Ascending aorta (tissue), 2 donors: ENCODE measurements around the gene RASA3. TPM values are rescaled to one million over a fixed set of nuclear protein-coding genes. Genes with fewer than 3 reads are reported as not detected.

Experiments
- DNase-seq, 2 donors: peaks; one replicate each; pipeline ENCODE4 v3.0.0-alpha.2; 2019; ENCODE audit warnings: low spot score in 2 of 2
- H3K27ac ChIP-seq, 2 donors: fragments of 200-600 bp; sonication (generic); one replicate each; pipeline ENCODE4 v1.5.1; 2016 to 2017; ENCODE audit warnings: mild to moderate bottlenecking in 1 of 2
- H3K27me3 ChIP-seq: fragments of 200-600 bp; sonication (generic); one replicate; pipeline ENCODE4 v1.5.1; 2017
- H3K36me3 ChIP-seq, 2 donors: fragments of 200-600 bp; sonication (generic); one replicate each; pipeline ENCODE4 v1.5.1; 2016
- H3K4me1 ChIP-seq, 2 donors: fragments of 200-600 bp; sonication (generic); one replicate each; pipeline ENCODE4 v1.5.1; 2016 to 2017; ENCODE audit warnings: mild to moderate bottlenecking in 1 of 2
- H3K4me3 ChIP-seq, 2 donors: fragments of 200-600 bp; sonication (generic); one replicate each; pipeline ENCODE4 v1.5.1; 2016 to 2017; ENCODE audit warnings: mild to moderate bottlenecking in 1 of 2
- H3K9me3 ChIP-seq, 2 donors: fragments of 200-600 bp; sonication (generic); one replicate each; pipeline ENCODE4 v1.5.1; 2016
- CTCF ChIP-seq, 3 experiments: fragments of 200-600 bp in 2 of 3; fragments of 450-650 bp in 1 of 3; sonication (generic) in 2 of 3; IDR thresholded peaks; one replicate each; pipeline ENCODE4 v1.5.1; 2016 to 2019; ENCODE audit warnings: antibody characterized with exemption in 3 of 3, mild to moderate bottlenecking in 1 of 3, moderate library complexity in 1 of 3
- intact Hi-C: fragments of 100-400 bp; cut with DNase I; formaldehyde crosslinking; loops from one replicate; pipeline ENCODE4 v1.15.1; 2023
- total RNA-seq: library from RNA; depleted of rRNA; stranded (reverse); fragments of >200 nt; gene quantifications from one replicate; pipeline ENCODE4 v1.1.0, GENCODE V29; 2016

RASA3 gene
- total RNA-seq, 1 donor from 2014 or later = 30.7 TPM

DNA sequence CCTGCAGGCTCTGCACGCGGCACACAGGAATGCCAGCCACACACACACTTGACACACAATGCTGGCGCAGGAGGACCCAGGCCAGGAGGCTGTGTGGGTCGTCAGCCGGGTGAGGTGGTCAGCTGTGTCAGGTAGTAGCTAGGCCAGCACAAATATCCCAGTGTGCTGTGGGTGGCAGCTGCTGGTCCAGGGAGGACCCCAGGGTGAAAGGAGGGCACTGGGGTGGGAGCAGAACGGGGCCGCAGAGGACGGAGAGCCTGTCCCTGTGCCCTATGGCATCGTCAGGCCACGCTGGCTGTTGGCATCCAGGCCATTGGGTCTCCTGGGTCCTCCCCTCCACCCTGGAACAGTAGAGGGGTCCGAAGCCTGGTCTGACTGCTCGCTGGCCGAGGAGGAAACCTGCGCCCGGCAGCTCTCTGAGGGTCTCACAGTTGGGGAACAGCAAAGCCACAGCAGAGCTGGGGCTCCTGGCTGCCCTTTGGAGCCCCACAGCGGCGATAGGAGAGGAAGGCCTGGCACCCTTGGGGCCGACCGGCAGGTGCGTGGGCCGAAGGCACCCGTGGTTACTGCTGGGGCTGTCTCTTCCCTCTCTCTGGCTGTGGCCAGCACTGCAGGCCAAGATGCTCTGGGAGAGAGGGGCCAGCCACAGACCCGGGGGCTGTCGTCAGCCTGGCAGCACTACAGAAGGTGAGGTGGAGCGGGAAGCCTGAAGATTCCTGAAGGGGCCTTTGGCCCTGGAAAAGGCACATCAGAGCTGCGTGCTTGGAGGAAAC, 185.8 kb downstream of the RASA3 start:
- Histone ChIP-seq H3K4me3 (no peak overlapping the region), H3K27ac (no peak overlapping the region), H3K9me3 (no peaks in the 10 kb centered on the region), H3K4me1 (peaks cover 3 to 8% of the 10 kb centered on the region in 2 donors), H3K27me3 (no peaks in the 10 kb centered on the region), H3K36me3 (no peaks in the 10 kb centered on the region)
- TF ChIP-seq CTCF (IDR thresholded peaks at IDR 0.05) = no peak
- intact Hi-C loops = loop anchor here (1.0 kb wide), 1 partner anchor 129 kb away; no protein-coding TSS in a partner anchor
- no peak for DNase-seq

GRCh38 chr13:113945857-113946408, 186.5 kb downstream of the RASA3 start:
- no peaks in the 10 kb centered on the region for H3K9me3 ChIP-seq
- no peak for DNase-seq
- H3K36me3 ChIP-seq = no peaks in the 10 kb centered on the region
- no peak for TF ChIP-seq CTCF (IDR thresholded peaks at IDR 0.05)
- H3K27ac ChIP-seq = no peak overlapping the region
- H3K27me3 ChIP-seq = no peaks in the 10 kb centered on the region
- no peak overlapping the region for H3K4me3 ChIP-seq
- intact Hi-C loops = no loop called here
- H3K4me1 ChIP-seq = peaks cover 3 to 8% of the 10 kb centered on the region in 2 donors

- TF ChIP-seq CTCF (IDR thresholded peaks at IDR 0.05) = no peak
- Histone ChIP-seq H3K9me3 (no peaks in the 10 kb centered on the region), H3K4me3 (no peak overlapping the region), H3K4me1 (peaks cover 3 to 6% of the 10 kb centered on the region in 2 donors), H3K36me3 (no peaks in the 10 kb centered on the region), H3K27ac (no peak overlapping the region), H3K27me3 (no peaks in the 10 kb centered on the region)
- no peak for DNase-seq
- intact Hi-C loops = no loop called here
Observed at GRCh38 chr13:113943821-113944565, 188.4 kb downstream of the RASA3 start.

- Histone ChIP-seq H3K27ac (no peak overlapping the region), H3K4me1 (peaks cover 3 to 6% of the 10 kb centered on the region in 2 donors), H3K27me3 (no peaks in the 10 kb centered on the region), H3K9me3 (no peaks in the 10 kb centered on the region), H3K36me3 (no peaks in the 10 kb centered on the region), H3K4me3 (no peak overlapping the region)
- intact Hi-C loops = no loop called here
- no peak for DNase-seq
- TF ChIP-seq CTCF (IDR thresholded peaks at IDR 0.05) = no peak
Observed at GRCh38 chr13:113942591-113943103, 189.8 kb downstream of the RASA3 start.

DNA sequence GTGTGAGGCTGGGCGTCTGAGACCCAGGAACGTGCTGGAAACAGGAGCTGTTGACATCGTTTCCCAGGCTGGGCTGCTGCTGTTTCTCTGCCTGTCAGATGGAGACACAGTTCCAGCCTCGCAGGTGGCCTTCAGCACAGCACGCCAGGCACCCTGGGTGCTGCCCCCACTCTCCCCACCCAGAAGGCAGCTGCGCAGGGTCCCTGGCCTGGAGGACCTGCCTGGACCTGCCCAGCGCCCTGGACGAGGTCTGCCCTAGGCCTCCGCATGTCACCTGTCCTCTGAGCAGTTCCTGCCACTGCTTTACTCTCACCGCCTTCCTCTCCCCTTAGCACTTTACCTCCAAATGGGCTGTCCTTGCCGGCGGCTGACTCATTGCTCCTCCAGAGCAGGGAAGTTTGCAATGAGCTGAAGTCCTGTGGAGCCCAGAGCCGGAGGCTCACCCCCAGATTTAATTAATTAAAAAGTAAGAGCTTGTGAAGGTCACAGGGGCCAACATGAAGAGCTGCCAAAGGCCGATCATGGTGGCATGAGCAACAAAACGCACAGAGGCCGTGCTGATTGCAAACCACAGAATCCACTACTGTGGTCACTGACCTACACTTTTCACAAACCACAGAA, 190.7 kb downstream of the RASA3 start:
- Histone ChIP-seq H3K4me3 (no peak overlapping the region), H3K27me3 (no peaks in the 10 kb centered on the region), H3K9me3 (no peaks in the 10 kb centered on the region), H3K36me3 (no peaks in the 10 kb centered on the region), H3K4me1 (peaks cover 0 to under 1% of the 10 kb centered on the region in 2 donors), H3K27ac (no peak overlapping the region)
- intact Hi-C loops = no loop called here
- TF ChIP-seq CTCF (IDR thresholded peaks at IDR 0.05) = no peak
- no peak for DNase-seq
